ENCODE results near the gene EFCAB6.

Gene EFCAB6

GRCh38 chr22:43736651-43737050 is 75.5 kb downstream of the EFCAB6 start:
- Mint-ChIP-seq H3K4me1 (no peaks in the 10 kb centered on the region), H3K9me3 (no peaks in the 10 kb centered on the region), H3K36me3 (ENCODE audit: low read depth) (no peaks in the 10 kb centered on the region), H3K4me3 (no peak overlapping the region), H3K27ac (no peak overlapping the region), H3K27me3 (ENCODE audit: low read depth) (no peaks in the 10 kb centered on the region)
- no peak for TF ChIP-seq CTCF (IDR thresholded peaks at IDR 0.05; ENCODE audit: unreplicated experiment in 3 of 3)

GRCh38 chr22:43734370-43735150 is 77.5 kb downstream of the EFCAB6 start:
- H3K4me3 Mint-ChIP-seq, result no peak overlapping the region
- no peak for TF ChIP-seq CTCF (IDR thresholded peaks at IDR 0.05; ENCODE audit: unreplicated experiment in 3 of 3)
- no peaks in the 10 kb centered on the region for H3K4me1 Mint-ChIP-seq
- H3K36me3 Mint-ChIP-seq (ENCODE audit: low read depth), result no peaks in the 10 kb centered on the region
- no peaks in the 10 kb centered on the region for H3K9me3 Mint-ChIP-seq
- no peak overlapping the region for H3K27ac Mint-ChIP-seq
- H3K27me3 Mint-ChIP-seq (ENCODE audit: low read depth), result no peaks in the 10 kb centered on the region

DNA sequence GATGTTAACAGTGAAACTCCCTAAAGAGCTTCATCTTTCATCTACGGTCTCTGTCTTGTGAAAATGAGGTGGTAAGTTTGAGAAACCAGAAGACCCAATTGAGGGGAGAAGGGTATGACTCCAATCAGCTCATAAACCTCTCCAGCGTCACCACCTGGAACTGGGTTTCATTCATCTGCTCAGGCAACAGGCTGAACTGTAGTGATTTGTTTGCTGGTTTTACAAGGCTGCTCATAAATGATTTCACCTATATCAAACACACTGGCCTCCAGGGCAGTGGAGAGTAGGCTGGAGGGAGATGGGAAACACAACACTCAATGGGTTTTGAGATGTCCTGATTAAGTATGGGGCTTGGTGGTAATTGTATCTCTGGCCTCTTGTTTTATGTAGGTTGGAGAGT is 79.0 kb downstream of the EFCAB6 start:
- H3K36me3 Mint-ChIP-seq (ENCODE audit: low read depth), result peaks cover 6% of the 10 kb centered on the region
- no peak overlapping the region for H3K4me3 Mint-ChIP-seq
- H3K4me1 Mint-ChIP-seq, result no peaks in the 10 kb centered on the region
- no peak for TF ChIP-seq CTCF (IDR thresholded peaks at IDR 0.05; ENCODE audit: unreplicated experiment in 3 of 3)
- no peaks in the 10 kb centered on the region for H3K9me3 Mint-ChIP-seq
- H3K27me3 Mint-ChIP-seq (ENCODE audit: low read depth), result no peaks in the 10 kb centered on the region
- no peak overlapping the region for H3K27ac Mint-ChIP-seq

DNA sequence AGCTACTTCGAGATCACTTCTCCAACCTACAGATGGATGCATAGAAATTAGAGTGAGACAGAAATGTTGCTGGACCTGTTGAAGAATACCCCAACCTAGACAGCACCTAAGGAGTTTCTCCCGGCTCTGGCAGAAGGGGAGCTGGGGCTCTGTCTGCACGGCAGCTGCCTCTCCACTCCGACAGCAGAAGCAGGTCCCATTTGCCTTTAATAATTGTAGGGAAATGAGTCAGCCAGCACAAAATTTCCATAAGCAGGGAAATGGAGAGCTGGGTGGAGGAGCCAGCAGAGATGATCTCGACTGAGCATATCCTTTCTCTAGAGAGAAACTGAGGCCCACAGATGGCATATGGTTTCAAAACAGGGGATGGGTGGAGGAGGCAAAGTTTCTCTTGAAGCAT is 80.1 kb downstream of the EFCAB6 start:
- Mint-ChIP-seq H3K27me3 (ENCODE audit: low read depth) (no peaks in the 10 kb centered on the region), H3K9me3 (no peaks in the 10 kb centered on the region), H3K4me1 (no peaks in the 10 kb centered on the region), H3K36me3 (ENCODE audit: low read depth) (peaks cover 13% of the 10 kb centered on the region), H3K4me3 (no peak overlapping the region), H3K27ac (no peak overlapping the region)
- no peak for TF ChIP-seq CTCF (IDR thresholded peaks at IDR 0.05; ENCODE audit: unreplicated experiment in 3 of 3)

GRCh38 chr22:43726964-43727543 is 85.1 kb downstream of the EFCAB6 start:
- peaks cover 5% of the 10 kb centered on the region for H3K4me1 Mint-ChIP-seq

More at GRCh38 chr22:43726964-43727543, 85.1 kb downstream of the EFCAB6 start:
- no peaks in the 10 kb centered on the region for H3K9me3 Mint-ChIP-seq
- no peak overlapping the region for H3K27ac Mint-ChIP-seq
- no peak for TF ChIP-seq CTCF (IDR thresholded peaks at IDR 0.05; ENCODE audit: unreplicated experiment in 3 of 3)
- H3K27me3 Mint-ChIP-seq (ENCODE audit: low read depth), result no peaks in the 10 kb centered on the region
- H3K4me3 Mint-ChIP-seq, result no peak overlapping the region
- H3K36me3 Mint-ChIP-seq (ENCODE audit: low read depth), result peaks cover 13% of the 10 kb centered on the region
